HFFc6 (cell line): ENCODE measurements around the gene CEP120. TPM values are rescaled to one million over a fixed set of nuclear protein-coding genes. Genes with fewer than 3 reads are reported as not detected.

Experiments used
- DNase-seq: peaks from one replicate; pipeline ENCODE4 v3.0.0-alpha.2; 2018
- H3K27ac Mint-ChIP-seq: 2 replicates; pipeline ENCODE4 v1.8.0; 2020; ENCODE audit warnings: mild to moderate bottlenecking, mixed read lengths
- H3K27me3 Mint-ChIP-seq: 2 replicates; pipeline ENCODE4 v1.8.0; 2021; ENCODE audit warnings: mild to moderate bottlenecking, moderate library complexity, mixed read lengths; ENCODE audit not compliant: insufficient read depth
- H3K36me3 Mint-ChIP-seq: 2 replicates; pipeline ENCODE4 v1.8.0; 2021; ENCODE audit warnings: low read depth, mixed read lengths
- H3K4me1 Mint-ChIP-seq: 2 replicates; pipeline ENCODE4 v1.8.0; 2020; ENCODE audit warnings: low read depth, mixed read lengths
- H3K4me3 Mint-ChIP-seq: 2 replicates; pipeline ENCODE4 v1.8.0; 2020; ENCODE audit warnings: mild to moderate bottlenecking, moderate library complexity, mixed read lengths
- H3K9me3 Mint-ChIP-seq: 2 replicates; pipeline ENCODE4 v1.8.0; 2020; ENCODE audit warnings: mild to moderate bottlenecking, mixed read lengths
- total RNA-seq, 6 experiments: library from RNA; stranded (reverse); fragmentation: NEBNext Ultra II Directional; extraction: Animal tissue kit (Norgen Biotek cat#: 25700); gene quantifications; 2 replicates in 1 of 6; 3 replicates in 5 of 6; pipeline ENCODE4 v1.2.3, GENCODE V29; 2021
- TF ChIP-seq, protein P1 (sequence below): fragments of 200-600 bp; sonication (generic); IDR thresholded peaks from 2 replicates; pipeline ENCODE4 v1.5.0; 2021; ENCODE audit warnings: antibody characterized with exemption, mild to moderate bottlenecking

Gene CEP120
- total RNA-seq, 6 experiments from 2014 or later: 10.0 to 14.7 (median 12.7) TPM

- DNase-seq: no peak
- no peaks in the 10 kb centered on the region for H3K36me3 Mint-ChIP-seq
- H3K4me1 Mint-ChIP-seq: no peaks in the 10 kb centered on the region
- no peak overlapping the region for H3K27ac Mint-ChIP-seq
- TF ChIP-seq, protein P1, sequence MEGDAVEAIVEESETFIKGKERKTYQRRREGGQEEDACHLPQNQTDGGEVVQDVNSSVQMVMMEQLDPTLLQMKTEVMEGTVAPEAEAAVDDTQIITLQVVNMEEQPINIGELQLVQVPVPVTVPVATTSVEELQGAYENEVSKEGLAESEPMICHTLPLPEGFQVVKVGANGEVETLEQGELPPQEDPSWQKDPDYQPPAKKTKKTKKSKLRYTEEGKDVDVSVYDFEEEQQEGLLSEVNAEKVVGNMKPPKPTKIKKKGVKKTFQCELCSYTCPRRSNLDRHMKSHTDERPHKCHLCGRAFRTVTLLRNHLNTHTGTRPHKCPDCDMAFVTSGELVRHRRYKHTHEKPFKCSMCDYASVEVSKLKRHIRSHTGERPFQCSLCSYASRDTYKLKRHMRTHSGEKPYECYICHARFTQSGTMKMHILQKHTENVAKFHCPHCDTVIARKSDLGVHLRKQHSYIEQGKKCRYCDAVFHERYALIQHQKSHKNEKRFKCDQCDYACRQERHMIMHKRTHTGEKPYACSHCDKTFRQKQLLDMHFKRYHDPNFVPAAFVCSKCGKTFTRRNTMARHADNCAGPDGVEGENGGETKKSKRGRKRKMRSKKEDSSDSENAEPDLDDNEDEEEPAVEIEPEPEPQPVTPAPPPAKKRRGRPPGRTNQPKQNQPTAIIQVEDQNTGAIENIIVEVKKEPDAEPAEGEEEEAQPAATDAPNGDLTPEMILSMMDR: no peak
- no peaks in the 10 kb centered on the region for H3K9me3 Mint-ChIP-seq
- H3K27me3 Mint-ChIP-seq: no peaks in the 10 kb centered on the region
- no peak overlapping the region for H3K4me3 Mint-ChIP-seq
These were observed 58.6 kb downstream of the CEP120 start for GRCh38 chr5:123364441-123365155.

DNA sequence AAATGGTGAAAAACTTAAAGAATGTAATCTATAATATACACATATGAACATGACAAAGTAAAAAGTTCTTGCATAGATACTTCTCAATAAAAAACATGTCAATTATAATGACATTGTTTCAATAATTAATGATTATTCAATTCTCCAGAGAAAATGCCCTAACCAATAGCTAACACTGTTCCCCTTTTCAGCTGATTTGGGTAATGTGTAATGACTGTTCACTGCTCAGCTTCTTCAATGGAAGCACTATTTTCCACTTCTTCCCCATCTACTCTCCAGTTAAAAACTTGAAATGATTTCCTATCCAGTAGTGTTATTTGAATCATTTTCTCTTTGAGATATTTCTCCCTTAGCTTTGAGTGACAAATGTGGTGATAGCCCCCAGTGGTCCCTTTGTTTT is 62.3 kb downstream of the CEP120 start:
- H3K27me3 Mint-ChIP-seq: no peaks in the 10 kb centered on the region
- H3K4me1 Mint-ChIP-seq: no peaks in the 10 kb centered on the region
- no peaks in the 10 kb centered on the region for H3K9me3 Mint-ChIP-seq
- no peak overlapping the region for H3K4me3 Mint-ChIP-seq
- DNase-seq: no peak
- TF ChIP-seq, protein P1: no peak
- H3K27ac Mint-ChIP-seq: no peak overlapping the region
- peaks cover 15% of the 10 kb centered on the region for H3K36me3 Mint-ChIP-seq

GRCh38 chr5:123360201-123360571 is 63.0 kb downstream of the CEP120 start:
- DNase-seq: no peak
- H3K27me3 Mint-ChIP-seq: no peaks in the 10 kb centered on the region
- TF ChIP-seq, protein P1: no peak
- no peaks in the 10 kb centered on the region for H3K4me1 Mint-ChIP-seq
- no peak overlapping the region for H3K4me3 Mint-ChIP-seq
- peaks cover 18% of the 10 kb centered on the region for H3K36me3 Mint-ChIP-seq
- H3K9me3 Mint-ChIP-seq: no peaks in the 10 kb centered on the region
- no peak overlapping the region for H3K27ac Mint-ChIP-seq

GRCh38 chr5:123359454-123360200 is 63.6 kb downstream of the CEP120 start:
- Mint-ChIP-seq H3K27ac (no peak overlapping the region), H3K4me3 (no peak overlapping the region), H3K27me3 (no peaks in the 10 kb centered on the region), H3K9me3 (no peaks in the 10 kb centered on the region), H3K36me3 (peaks cover 20% of the 10 kb centered on the region), H3K4me1 (no peaks in the 10 kb centered on the region)
- TF ChIP-seq, protein P1: no peak
- no peak for DNase-seq

DNA sequence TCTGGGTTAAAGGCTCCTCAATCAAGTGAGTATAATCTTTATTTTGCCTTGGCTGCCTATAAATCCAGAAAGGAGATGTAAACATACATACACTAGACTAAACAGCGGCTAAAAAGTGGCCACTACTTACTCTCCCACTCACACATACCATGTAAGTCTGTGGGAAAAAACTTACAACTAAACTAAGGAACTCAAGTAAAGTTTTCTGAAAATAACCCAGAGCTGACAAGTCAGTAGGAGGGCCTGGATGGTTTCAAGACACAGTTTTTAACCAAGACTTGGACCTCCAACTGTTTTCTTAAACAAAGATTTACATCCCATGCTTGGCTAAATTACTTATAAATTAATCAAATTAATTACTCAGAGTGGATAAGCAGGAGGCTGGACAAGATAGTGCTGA is 64.5 kb downstream of the CEP120 start:
- H3K9me3 Mint-ChIP-seq: no peaks in the 10 kb centered on the region
- no peaks in the 10 kb centered on the region for H3K4me1 Mint-ChIP-seq
- TF ChIP-seq, protein P1: no peak
- no peak for DNase-seq
- no peak overlapping the region for H3K4me3 Mint-ChIP-seq
- no peak overlapping the region for H3K27ac Mint-ChIP-seq
- no peaks in the 10 kb centered on the region for H3K27me3 Mint-ChIP-seq
- peaks cover 20% of the 10 kb centered on the region for H3K36me3 Mint-ChIP-seq
